Fibroblast of skin of right biceps (primary cell): ENCODE data around the gene BICDL2.

Source experiments
- DNase-seq: peaks from one replicate; pipeline ENCODE4 v3.0.0-alpha.2; 2013

BICDL2 gene

DNA sequence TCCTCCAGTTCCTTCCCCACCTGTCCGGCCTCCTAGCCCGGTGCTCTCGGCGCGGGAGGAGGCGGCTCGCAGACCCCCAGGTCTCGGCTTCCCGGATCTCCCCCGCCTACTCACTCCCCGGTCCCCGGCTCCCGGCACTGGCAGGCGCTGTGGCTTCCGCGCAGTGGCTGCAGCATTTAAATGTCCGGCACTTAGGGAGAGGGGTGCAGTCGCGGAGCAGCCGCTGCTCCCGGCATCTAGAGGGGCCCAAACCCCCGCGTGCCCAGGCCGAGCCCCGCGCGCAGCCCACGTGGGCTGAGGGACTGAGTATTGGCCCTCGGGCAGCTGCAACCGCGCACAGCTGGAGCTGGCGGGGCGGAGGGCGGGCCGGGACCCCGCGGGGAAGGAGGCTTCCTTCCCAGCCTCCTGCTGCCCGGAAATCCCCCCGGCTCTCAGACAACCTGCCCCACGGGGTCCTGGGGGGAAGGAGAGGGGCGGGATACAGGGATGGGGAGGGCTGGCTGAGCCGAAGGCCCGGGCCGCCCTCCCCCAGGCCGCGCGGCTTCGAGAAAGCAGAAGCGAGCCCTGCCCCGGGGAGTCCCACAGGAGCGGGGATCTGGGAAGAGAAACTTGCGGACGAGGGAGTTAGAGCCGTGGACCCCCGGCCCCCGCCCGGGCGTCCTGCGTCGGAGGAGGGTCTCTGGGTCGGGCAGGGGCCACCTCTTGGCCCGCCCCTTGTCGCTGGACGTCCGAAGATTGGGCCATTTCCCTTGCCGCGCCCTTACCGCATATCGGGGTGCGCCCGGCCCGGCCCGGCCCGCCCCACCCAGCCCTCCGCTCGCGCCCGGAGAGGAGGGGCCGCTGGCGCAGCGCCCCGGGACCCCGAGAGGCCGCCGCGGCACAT lies 9.3 kb upstream of the BICDL2 start, which contains the start of gene MMP25:
Gene MMP25, plus strand, starts transcription at position 804 of the 883 bp plus-strand sequence. CDS start 357 bp downstream, outside the sequence.
- no peak for DNase-seq

DNA sequence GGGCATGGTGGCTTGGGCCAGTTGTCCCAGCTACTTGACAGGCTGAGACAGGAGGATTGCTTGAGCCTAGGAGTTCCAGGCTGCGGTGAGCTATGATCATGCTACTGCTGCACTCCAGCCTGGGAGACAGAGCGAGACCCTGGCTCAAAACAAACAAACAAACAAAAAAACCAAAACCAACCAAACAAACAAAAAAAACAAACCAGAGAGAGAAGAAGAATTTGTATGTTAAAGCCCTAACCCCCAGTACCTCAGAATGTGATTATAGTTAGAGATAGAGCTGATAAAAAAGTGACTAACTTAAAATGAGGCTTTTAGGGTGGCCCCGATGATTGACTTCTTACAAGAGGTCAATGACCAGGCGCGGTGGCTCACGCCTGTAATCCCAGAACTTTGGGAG lies 8.0 kb upstream of the BICDL2 start:
- DNase-seq = no peak

DNA sequence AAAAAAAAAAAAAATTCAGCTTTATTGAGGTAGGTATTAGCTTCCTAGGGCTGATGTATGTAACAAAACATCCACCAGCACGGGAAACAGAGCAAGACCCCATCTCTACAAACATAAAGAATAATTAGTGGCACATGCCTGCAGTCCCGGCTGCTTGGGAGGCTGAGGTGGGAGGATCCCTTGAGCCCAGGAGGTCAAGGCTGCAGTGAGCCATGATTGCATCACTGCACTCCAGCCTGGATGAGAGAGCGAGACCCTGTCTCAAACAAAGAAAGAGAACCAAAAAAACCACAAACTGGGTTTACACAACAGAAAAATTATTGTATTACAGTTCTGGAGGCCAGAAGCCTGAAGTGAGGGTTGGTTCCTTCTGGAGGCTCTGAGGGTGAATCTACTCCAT lies 5.6 kb upstream of the BICDL2 start:
- DNase-seq = no peak

DNA sequence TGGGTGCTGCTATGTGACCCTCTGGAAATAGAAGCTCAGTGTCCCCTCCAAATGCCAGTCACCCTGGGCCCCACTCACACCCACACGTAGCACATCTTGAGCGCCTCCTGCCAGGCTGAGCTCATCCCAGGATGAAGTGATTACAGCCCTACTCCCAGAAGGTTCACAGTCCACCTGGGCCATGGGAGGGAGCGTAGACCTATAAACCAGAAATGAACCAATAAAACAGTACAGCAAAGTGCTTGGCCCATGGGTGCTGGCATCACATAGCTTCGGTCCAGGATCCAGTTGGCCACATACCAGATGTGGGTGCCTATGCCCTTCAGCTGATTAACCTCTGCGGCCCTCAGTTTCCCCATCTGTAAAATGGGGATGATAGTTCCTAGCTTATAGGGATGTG lies 2.2 kb upstream of the BICDL2 start:
- DNase-seq = no peak

DNA sequence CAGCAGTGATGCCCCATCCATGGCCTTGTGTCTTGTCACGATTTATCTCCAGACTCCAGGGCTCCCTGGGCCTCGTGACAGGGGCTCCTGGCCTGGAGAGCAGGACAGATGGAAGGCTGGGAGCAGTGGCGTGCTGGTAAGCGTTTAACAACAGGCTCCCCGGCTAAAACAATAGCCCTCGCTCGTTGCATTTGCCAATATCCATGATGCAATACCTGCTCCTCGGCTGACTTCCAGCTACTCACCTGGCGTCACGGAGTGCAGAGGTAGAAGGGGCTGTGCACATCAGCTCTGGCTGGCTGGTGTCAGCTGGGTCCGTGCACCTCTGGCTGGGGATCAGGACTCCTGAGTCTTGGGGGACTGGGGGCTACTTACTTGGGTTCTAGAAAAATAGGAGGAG lies 1.5 kb upstream of the BICDL2 start:
- no peak for DNase-seq

DNA sequence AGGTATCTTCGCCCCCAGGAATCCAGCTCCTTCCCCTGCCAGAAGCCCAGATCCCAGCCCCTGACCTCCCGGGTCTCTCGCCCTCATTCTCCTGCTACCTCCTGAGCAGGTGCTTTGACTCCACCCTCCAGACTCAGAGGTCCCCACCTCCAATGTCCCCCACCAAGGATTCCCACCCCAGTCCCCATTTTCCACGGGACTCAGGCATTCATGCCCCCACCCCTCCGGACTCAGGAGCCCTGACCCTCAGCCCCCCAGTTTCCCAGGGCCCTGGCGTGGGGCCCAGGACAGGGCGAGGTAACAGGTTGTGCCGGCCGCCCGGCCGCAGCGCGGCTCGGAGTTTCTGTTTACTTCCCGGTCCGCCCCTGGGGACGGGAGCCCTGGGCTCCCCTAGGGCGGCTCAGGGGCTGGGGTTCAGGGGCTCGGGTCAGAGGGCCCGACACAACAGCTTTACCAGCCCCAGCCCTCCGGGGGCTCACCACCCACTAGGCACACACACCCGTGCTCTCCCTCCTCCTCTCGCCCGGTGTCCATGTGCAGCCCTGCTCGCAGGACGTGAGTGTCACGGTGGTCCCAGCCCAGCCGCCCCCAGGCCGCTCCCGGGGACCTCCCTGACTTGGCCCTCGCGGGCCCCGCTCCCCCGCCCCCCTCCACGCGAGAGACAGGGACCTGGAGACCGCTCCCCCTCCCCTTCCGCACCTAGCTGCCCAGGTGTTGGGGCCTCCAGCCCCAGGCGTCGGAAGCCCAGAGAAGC lies 595 bp downstream of the BICDL2 start:
- no peak for DNase-seq

DNA sequence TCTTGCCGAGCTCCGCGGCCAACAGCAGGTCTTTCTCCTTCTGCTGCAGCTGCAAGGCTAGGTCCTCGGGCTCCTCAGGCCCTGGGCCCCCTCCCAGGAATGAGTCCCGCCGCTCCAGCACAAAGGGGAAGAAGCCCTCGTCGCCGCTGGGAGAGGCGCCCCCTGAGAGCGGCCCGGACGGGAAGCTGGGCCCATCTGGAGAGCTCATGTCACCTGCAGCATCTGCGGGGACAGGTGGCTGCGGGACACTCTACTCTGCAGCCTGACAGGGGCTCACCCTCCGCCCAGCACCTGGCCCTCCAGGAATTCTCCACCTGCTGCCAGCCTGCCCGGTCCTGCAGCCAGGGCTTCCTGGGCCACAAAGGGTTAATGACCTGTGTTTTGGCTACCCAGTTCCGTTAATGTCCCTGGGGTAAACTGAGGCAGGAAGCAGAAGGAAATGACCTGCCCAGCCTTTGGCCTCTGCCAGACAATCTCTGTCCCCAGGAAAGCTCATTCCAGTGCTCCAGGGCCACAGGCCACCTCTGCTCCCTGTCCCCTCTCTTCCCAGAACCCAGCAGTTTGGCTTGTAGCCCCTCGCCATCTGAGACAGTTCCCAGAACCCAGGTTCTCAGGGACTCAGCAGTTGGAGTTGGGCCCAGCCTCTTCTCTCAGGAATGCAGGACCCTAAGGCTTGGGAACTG lies 1.3 kb downstream of the BICDL2 start:
- DNase-seq = no peak

DNA sequence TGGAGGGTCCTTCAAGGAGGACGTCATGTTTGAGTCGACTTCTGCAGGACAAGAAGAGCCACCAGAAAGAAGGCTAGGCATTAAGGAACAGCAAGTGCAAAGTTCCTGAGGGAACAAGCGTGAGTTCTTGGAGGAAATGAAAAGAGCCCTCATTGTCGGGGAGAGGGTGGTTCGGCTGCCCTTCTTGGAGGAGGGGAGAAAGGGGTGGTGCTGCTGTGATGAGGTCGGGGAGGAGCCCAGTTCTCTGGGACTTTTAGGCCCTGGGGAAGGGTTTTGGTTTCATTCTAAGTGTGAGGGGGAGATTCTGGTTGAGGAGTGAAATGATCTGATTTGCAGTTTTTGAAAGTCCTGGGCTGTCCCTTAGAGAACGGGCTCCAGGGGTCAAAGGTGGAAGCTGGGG lies 4.1 kb downstream of the BICDL2 start:
- no peak for DNase-seq

DNA sequence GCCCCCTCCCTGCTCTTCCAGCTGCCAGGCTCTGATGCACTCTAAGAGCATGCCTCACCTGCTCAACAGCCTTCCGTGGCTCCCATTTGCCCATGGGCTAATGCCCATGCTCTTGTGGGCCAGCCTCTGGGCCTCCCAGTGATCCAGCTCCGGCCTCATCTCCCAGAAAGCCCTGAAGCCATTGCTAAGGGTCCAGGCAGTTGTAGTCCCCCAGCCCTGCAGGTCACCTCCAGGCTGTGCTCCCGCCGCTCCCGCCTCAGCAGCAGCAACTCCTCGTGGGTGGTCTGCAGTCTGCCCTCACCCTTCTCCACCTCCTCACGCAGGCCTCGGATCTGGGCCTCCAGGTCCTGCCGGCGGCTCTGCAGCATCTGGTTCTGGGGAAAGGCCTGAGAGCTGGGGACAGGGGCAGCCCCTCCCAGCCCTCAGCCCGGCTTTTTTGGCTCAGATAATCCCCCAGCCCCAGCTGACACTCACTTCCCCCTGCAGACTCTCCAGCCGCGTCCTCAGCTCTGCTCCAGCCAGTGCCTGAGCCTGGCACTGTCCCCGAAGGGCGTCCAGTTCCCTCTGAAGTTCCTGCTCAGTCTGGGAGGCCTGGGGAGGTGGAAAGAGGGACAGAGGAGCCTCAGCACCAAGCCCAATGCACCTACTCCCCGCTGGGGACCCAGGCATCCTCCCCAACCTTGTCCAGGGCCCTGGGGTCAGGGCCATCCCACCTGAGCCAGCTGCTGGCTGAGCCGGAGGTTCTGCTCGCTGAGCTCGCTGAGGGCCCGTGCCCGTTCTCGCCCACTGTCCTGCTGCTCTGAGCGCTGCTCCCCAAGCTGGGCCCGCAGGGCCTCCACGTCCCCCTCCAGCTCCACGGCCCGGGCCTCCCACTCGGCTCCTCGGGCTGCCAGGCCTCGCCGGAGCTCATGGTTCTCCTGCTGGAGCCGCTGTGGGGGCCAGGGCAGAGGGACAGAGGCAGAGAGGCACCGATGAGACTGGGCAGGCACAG lies 6.2 kb downstream of the BICDL2 start:
- DNase-seq = no peak

DNA sequence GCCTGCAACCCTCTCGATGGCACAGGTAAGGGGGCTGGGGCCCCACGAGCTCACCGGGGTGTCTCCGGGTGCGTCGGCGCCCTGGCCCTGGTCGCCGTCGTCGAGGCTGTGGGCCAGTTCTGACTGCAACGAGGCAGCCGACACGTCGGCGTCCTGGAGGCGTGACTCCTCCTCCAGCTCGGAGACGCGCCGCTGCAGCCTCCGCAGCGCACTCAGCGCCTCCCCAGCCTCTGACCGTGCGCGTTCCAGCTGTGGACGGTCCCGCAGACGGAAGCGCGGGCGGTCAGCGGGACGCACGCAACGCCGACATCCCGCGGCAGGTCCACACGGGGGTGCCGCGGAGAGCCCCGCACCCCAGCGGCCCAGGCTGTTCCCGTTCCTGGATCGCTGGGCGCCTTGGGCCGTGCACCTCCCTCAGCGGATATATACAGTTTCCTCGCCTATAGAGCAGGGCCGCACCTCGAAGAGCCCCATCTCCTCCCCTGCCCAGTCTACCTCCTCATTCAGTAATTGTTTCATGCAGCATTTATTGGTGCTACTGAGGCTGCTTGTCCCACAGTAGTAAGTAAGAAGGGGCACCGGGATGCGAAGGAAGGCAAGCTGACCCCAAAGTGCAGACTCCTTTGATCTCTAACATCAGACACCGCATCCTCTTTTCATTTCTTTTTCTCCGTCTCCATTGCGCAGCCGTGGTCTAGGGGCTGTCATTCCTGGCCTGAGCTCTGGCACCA lies 7.1 kb downstream of the BICDL2 start:
- peak; percentile 47 for DNase-seq

DNA sequence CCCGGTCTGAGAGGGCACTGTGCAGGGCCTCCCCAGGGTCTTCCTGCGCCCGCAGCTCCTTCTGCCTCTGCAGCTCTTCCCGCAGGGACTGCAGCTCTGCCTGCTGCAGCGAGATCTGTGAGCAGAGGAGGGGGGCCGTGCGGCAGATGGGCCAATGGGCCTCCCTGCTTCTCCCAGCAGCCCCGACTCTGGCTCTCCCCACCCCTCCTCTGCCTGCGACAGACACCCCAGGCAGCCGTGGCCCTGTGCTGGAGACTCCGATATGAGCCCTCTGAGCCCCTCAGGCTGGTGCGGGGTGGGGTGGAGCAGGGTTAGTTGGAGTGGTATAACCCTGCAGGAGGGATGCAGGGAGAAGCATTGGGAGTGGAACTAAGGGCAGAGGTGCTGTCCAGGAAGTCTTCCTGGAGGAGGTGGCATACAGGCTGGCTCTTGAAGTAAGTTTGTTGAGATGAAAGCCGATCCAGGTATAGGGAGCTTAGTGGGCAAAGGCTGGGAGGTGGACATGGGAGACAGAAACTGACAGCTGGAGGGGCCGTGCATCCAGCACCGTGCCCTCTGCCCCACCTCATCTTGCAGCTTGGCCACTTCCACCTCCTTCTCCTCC lies 7.9 kb downstream of the BICDL2 start:
- DNase-seq = no peak

DNA sequence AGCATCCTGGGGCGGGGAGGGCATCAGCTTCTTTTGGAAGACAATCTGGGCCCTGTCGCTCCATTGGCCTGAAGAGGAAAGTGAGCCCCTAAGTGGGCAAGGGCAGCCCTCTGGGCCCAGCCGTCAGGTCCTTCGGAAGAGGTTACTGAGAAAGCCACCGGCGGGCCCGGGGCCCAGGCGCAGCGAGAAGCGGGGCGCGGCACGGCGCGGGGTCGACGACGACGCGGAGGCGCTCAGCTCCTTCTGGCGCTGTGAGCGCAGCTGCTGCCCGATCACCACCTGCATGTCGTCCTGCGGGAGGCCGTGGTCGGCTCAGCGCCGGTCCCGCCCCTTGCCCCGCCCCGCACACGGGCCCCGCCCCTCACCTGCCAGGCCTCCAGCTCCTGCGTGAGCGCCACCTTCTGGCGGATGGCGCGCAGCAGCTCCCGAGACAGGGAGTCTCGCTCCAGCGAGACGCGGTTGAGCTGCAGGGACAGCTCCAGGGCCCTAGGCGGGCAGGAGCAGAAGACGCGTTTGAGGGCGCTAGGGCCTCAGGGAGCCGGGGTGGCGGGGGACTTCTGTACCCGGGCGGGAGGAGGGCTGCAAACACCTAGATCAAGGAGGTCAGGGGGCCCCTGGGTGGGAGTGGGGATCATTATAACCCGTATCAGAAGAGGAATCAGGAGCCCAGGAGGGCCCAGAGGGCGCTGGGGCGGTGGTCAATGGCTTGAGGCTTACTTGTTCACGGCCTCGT lies 8.6 kb downstream of the BICDL2 start:
- peak; percentile 75 for DNase-seq

DNA sequence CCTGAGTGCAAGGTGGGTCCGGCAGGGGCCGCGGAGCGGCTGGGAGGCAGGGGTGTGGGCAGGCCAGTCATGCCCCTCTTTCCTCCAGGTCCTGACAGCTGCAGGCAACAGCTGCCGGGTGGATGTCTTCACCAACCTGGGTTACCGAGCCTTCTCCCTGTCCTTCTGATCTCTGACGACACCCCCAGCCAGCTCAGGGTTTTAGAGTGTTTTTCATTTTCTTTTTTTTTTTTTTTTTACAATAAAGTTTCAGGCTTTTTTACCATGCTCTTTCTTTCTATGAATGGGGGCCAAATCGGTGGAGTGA lies 9.3 kb downstream of the BICDL2 start:
- DNase-seq = no peak

DNA sequence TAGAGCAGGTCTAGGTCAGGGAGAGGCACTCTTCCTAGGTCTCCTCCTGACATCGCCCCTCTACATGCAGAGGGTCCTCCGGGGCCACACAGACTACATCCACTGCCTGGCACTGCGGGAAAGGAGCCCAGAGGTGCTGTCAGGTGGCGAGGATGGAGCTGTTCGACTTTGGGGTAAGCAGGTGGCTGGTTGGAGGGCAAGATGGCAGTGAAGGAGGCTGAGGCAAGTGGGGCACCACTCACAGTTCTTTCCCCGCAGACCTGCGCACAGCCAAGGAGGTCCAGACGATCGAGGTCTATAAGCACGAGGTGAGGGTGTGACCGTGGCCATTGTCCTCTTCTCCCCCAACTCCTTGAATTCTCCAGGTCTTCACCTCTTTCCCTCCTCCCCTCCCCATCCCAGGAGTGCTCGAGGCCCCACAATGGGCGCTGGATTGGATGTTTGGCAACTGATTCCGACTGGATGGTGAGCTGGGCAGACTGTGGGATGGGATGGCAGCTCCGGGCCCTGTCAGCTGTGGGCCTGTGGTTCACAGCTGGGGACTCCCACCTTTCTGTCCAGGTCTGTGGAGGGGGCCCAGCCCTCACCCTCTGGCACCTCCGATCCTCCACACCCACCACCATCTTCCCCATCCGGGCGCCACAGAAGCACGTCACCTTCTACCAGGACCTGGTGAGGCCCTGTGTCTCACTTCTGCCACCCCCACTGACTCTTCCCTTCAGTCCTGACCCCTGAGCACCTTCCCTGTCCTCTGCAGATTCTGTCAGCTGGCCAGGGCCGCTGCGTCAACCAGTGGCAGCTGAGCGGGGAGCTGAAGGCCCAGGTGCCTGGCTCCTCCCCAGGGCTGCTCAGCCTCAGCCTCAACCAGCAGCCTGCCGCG lies 9.9 kb downstream of the BICDL2 start:
- no peak for DNase-seq

DNA sequence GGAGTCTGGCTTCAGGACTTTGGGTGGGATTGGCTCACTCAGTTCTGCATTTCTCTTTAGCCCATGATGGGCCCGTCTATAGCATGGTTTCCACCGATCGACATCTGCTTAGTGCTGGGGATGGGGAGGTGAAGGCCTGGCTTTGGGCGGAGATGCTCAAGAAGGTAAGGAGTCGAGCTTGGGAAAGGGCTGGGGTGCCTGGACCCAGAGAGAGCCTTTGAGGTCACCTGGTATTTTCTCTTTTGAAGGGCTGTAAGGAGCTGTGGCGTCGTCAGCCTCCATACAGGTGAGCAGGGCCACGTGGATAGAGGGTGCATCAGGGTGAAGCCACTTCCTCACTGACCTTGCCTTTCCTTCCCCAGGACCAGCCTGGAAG lies 10.8 kb downstream of the BICDL2 start:
- no peak for DNase-seq

DNA sequence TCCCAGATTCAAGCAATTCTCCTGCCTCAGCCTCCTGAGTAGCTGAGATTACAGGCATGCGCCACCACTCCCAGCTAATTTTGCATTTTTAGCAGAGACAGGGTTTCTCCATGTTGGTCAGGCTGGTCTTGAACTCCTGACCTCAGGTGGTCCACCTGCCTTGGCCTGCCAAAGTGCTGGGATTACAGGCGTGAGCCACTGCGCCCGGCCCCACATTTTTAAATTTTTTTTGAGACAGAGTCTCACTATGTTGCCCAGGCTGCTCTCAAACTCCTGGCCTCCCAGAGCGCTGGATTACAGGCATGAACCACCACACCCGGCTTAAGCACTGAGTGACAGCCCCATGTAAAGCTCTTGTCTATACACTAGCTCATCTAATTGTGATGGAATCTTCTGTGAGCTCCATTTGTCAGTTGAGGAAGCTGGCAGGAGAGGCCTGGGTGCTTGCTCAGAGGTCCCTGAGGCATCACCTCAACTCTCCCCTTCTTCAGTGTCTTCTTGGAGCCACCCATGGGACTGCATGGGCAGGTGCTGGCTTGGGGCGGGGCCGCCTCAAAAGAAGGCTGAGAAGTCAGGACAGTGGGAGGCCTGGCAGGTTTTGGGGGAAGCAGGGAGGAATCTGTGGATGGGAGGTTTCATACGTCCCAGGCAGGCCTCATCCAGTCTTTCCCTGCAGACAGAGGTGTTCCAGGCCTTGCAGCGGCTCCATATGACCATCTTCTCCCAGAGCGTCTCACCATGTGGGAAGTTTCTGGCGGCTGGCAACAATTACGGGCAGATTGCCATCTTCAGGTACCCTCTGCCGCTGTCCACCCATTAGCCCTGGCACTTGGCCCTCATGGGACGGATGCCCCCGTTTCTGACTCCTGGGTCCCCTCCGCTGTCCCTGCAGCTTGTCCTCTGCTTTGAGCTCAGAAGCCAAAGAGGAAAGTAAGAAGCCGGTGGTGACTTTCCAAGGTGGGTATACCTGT lies 11.4 kb downstream of the BICDL2 start:
- no peak for DNase-seq

DNA sequence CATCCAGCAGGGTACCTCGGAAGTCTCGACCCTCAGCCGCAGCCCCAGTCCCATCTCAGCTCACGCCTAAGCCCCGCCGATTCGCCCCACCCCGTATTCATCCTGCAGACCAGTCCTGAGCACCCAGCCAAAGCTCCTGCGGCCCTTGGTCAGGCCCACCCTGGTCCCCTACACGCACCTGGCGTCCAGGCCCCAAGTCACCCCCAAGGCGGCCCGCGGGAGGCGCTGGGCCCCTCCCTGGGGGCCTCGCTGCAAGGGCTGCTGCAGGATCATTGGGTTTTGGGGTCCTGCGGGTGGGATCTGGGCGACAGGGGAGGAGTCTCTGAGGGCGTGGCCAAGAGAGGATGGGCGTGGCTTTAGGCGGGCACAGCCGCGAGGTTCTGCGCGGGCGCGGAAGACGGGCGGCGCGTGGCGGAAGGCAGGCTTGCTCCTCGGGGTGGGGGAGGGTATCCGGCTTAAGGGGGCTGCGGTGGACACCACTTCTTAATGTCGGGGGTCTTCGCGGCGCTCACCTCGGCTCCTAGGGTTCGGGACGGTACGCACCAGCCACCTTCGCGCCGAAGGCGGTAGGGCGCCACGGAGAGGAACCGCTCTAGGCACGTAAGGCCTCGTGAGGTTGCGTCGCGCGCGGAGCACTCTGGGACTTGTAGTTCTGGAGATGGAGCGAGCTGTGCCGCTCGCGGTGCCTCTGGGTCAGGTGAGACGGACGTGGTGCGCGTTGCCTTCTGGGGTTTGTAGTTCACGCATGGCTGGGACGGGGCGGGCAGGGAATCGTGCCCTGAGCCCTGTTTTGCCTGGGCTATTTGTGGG lies 12.9 kb downstream of the BICDL2 start, which contains the start of the genes HCFC1R1 and THOC6:
Gene HCFC1R1, minus strand, starts transcription at position 274 of the 810 bp plus-strand sequence. Its CDS starts 1 bp downstream, at position 273.
Gene THOC6, plus strand, starts transcription at position 367 of the 810 bp plus-strand sequence. Its CDS starts 292 bp downstream, at position 659.
- peak; percentile 98 for DNase-seq
